ENCODE results near the gene LRBA. TPM values are rescaled to one million over a fixed set of nuclear protein-coding genes. Genes with fewer than 3 reads are reported as not detected.

Gene LRBA
- total RNA-seq, 1 experiment from 2014 or later = 69.1 TPM

DNA sequence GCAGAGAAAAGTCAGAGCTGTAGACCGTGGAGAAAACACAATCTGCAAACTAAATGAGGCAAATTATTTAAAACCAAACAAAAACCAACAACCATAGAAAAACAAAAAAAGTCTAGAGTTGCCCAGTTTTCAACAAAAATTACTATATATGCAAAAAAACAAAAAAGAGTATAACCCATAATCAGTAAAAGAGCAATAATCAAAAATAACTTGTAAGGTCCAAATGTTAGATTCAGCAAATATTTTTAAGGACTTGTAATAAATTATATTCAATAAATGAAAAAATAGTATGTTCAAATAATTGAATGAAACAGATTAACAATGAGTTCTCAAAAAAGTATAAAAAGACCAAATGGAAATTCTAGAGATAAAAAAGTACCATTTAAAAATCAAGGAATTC lies 130.5 kb downstream of the LRBA start:
- Mint-ChIP-seq H3K36me3 (peaks cover 24% of the 10 kb centered on the region), H3K9me3 (peaks cover 10% of the 10 kb centered on the region; the same call in 1 of the 2 replicates), H3K27ac (no peak overlapping the region), H3K4me1 (no peaks in the 10 kb centered on the region), H3K4me3 (no peak overlapping the region), H3K27me3 (ENCODE audit: low read depth) (no peaks in the 10 kb centered on the region)
- no peak for DNase-seq (ENCODE audit: low spot score)
- no peak for ATAC-seq
- POLR2A ChIA-PET = no interaction called here
- TF ChIP-seq PRRX2 (CRISPR knock-in tag; IDR thresholded peaks at IDR 0.05) (no peak), KAT7 (CRISPR knock-in tag; IDR thresholded peaks at IDR 0.05; ENCODE audit: borderline replicate concordance) (no peak), NFATC4 (CRISPR knock-in tag; IDR thresholded peaks at IDR 0.05) (no peak), ZMAT4 (CRISPR knock-in tag; IDR thresholded peaks at IDR 0.05) (no peak), SMAD4 (CRISPR knock-in tag; IDR thresholded peaks at IDR 0.05) (no peak), E2F5 (CRISPR knock-in tag; IDR thresholded peaks at IDR 0.05) (no peak)
- TF ChIP-seq, protein P1, sequence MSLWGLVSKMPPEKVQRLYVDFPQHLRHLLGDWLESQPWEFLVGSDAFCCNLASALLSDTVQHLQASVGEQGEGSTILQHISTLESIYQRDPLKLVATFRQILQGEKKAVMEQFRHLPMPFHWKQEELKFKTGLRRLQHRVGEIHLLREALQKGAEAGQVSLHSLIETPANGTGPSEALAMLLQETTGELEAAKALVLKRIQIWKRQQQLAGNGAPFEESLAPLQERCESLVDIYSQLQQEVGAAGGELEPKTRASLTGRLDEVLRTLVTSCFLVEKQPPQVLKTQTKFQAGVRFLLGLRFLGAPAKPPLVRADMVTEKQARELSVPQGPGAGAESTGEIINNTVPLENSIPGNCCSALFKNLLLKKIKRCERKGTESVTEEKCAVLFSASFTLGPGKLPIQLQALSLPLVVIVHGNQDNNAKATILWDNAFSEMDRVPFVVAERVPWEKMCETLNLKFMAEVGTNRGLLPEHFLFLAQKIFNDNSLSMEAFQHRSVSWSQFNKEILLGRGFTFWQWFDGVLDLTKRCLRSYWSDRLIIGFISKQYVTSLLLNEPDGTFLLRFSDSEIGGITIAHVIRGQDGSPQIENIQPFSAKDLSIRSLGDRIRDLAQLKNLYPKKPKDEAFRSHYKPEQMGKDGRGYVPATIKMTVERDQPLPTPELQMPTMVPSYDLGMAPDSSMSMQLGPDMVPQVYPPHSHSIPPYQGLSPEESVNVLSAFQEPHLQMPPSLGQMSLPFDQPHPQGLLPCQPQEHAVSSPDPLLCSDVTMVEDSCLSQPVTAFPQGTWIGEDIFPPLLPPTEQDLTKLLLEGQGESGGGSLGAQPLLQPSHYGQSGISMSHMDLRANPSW (CRISPR knock-in tag; conservative IDR thresholded peaks at IDR 0.05; ENCODE audit: low read depth) = no peak
- CTCF ChIA-PET = no interaction called here

GRCh38 chr4:150875367-150875766 lies 139.7 kb downstream of the LRBA start:
- H3K9me3 Mint-ChIP-seq = peaks cover 13% of the 10 kb centered on the region
- CTCF ChIA-PET = interaction anchor here (1.3 to 2.2 kb wide), 2 partner anchors 8 to 55 kb away, joined by 5 to 13 read pairs; no protein-coding TSS in a partner anchor
- H3K27me3 Mint-ChIP-seq (ENCODE audit: low read depth) = no peaks in the 10 kb centered on the region
- no peaks in the 10 kb centered on the region for H3K4me1 Mint-ChIP-seq
- POLR2A ChIA-PET = no interaction called here
- H3K4me3 Mint-ChIP-seq = no peak overlapping the region
- no peak overlapping the region for H3K27ac Mint-ChIP-seq
- peaks cover 22% of the 10 kb centered on the region for H3K36me3 Mint-ChIP-seq
- DNase-seq (ENCODE audit: low spot score) (no peak), ATAC-seq (peak; percentile 82)
- TF ChIP-seq ZMAT4 (CRISPR knock-in tag; IDR thresholded peaks at IDR 0.05) (no peak), ZNF219 (CRISPR knock-in tag; IDR thresholded peaks at IDR 0.05; ENCODE audit: borderline replicate concordance) (no peak), ZNF532 (CRISPR knock-in tag; IDR thresholded peaks at IDR 0.05; ENCODE audit: borderline replicate concordance) (no peak), TCF7 (CRISPR knock-in tag; IDR thresholded peaks at IDR 0.05; ENCODE audit: low read depth) (no peak), ESRRA (CRISPR knock-in tag; IDR thresholded peaks at IDR 0.05; ENCODE audit: borderline replicate concordance) (no peak), JAZF1 (CRISPR knock-in tag; IDR thresholded peaks at IDR 0.05) (no peak), ZNF317 (CRISPR knock-in tag; IDR thresholded peaks at IDR 0.05; ENCODE audit: borderline replicate concordance, low read depth) (no peak), ZNF671 (CRISPR knock-in tag; IDR thresholded peaks at IDR 0.05) (no peak), MAX (CRISPR knock-in tag; IDR thresholded peaks at IDR 0.05) (no peak), ATF3 (CRISPR knock-in tag; conservative IDR thresholded peaks at IDR 0.05) (no peak), TP53 (CRISPR knock-in tag; IDR thresholded peaks at IDR 0.05) (no peak), SMAD4 (CRISPR knock-in tag; IDR thresholded peaks at IDR 0.05) (no peak), ZBTB21 (CRISPR knock-in tag; IDR thresholded peaks at IDR 0.05; ENCODE audit: borderline replicate concordance) (no peak), NR1H2 (CRISPR knock-in tag; IDR thresholded peaks at IDR 0.05) (no peak), SMAD3 (CRISPR knock-in tag; IDR thresholded peaks at IDR 0.05; ENCODE audit: borderline replicate concordance) (no peak)
- TF ChIP-seq, protein P1 (CRISPR knock-in tag; conservative IDR thresholded peaks at IDR 0.05; ENCODE audit: low read depth) = no peak
- TF ChIP-seq, protein P2, sequence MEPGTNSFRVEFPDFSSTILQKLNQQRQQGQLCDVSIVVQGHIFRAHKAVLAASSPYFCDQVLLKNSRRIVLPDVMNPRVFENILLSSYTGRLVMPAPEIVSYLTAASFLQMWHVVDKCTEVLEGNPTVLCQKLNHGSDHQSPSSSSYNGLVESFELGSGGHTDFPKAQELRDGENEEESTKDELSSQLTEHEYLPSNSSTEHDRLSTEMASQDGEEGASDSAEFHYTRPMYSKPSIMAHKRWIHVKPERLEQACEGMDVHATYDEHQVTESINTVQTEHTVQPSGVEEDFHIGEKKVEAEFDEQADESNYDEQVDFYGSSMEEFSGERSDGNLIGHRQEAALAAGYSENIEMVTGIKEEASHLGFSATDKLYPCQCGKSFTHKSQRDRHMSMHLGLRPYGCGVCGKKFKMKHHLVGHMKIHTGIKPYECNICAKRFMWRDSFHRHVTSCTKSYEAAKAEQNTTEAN (CRISPR knock-in tag; IDR thresholded peaks at IDR 0.05) = no peak
